GM23338 (cell line): ENCODE results near the gene GCG. TPM values are rescaled to one million over a fixed set of nuclear protein-coding genes. Genes with fewer than 3 reads are reported as not detected.

Experiments
- ATAC-seq: fragments of 200-7000 bp; cut with Tn5 transposase; 3 replicates; pipeline ENCODE4 v1.9.1; 2020
- DNase-seq: peaks from one replicate; pipeline ENCODE4 v3.0.0-alpha.2; 2015; ENCODE audit warnings: low spot score
- H2AFZ ChIP-seq: fragments of 200-600 bp; sonication (generic); 2 replicates; pipeline ENCODE4 v1.8.0; 2016; ENCODE audit warnings: antibody characterized with exemption, mild to moderate bottlenecking, moderate library complexity
- H3F3A ChIP-seq: fragments of 200-600 bp; sonication (generic); replicated peaks from 2 replicates; pipeline ENCODE4 v1.8.0; 2017; ENCODE audit warnings: antibody characterized with exemption, mixed run types, low read depth
- H3K27ac ChIP-seq: fragments of 200-600 bp; sonication (generic); 2 replicates; pipeline ENCODE4 v1.6.1; 2016; ENCODE audit warnings: low read depth
- H3K27me3 ChIP-seq: fragments of 200-600 bp; sonication (generic); 2 replicates; pipeline ENCODE4 v1.8.0; 2016; ENCODE audit warnings: mild to moderate bottlenecking, mixed run types, moderate library complexity; ENCODE audit not compliant: insufficient read depth
- H3K36me3 ChIP-seq: fragments of 200-600 bp; sonication (generic); 2 replicates; pipeline ENCODE4 v1.8.0; 2016; ENCODE audit warnings: mild to moderate bottlenecking; ENCODE audit not compliant: insufficient read depth
- H3K4me1 ChIP-seq: fragments of 200-600 bp; sonication (generic); 2 replicates; pipeline ENCODE4 v1.8.0; 2016; ENCODE audit warnings: mild to moderate bottlenecking, moderate library complexity; ENCODE audit not compliant: insufficient read depth
- H3K4me2 ChIP-seq: fragments of 200-600 bp; sonication (generic); 2 replicates; pipeline ENCODE4 v1.7.1; 2017; ENCODE audit warnings: mixed run types
- H3K4me3 ChIP-seq: fragments of 200-600 bp; sonication (generic); 2 replicates; pipeline ENCODE4 v1.6.1; 2016; ENCODE audit warnings: mixed run types
- H3K79me2 ChIP-seq: fragments of 200-600 bp; sonication (generic); replicated peaks from 2 replicates; pipeline ENCODE4 v1.8.0; 2017; ENCODE audit warnings: mild to moderate bottlenecking; ENCODE audit not compliant: insufficient read depth
- H3K9me2 ChIP-seq: fragments of 200-600 bp; sonication (generic); 2 replicates; pipeline ENCODE4 v1.8.0; 2017; ENCODE audit not compliant: insufficient read depth
- H4K20me1 ChIP-seq: fragments of 200-600 bp; sonication (generic); replicated peaks from 2 replicates; pipeline ENCODE4 v1.8.0; 2017; ENCODE audit warnings: mild to moderate bottlenecking; ENCODE audit not compliant: insufficient read depth
- H3K27ac Mint-ChIP-seq: 2 replicates; pipeline ENCODE4 v1.8.0; 2020; ENCODE audit warnings: inconsistent platforms, mild to moderate bottlenecking, moderate library complexity, mixed read lengths
- H3K27me3 Mint-ChIP-seq: 3 replicates; pipeline ENCODE4 v1.8.0; 2022; ENCODE audit warnings: low read depth, mild to moderate bottlenecking, moderate library complexity, mixed read lengths, inconsistent platforms; ENCODE audit not compliant: insufficient read depth, poor library complexity
- H3K36me3 Mint-ChIP-seq: 3 replicates; pipeline ENCODE4 v1.8.0; 2021; ENCODE audit warnings: low read depth, mild to moderate bottlenecking, inconsistent platforms, moderate library complexity, mixed read lengths
- H3K4me1 Mint-ChIP-seq: 3 replicates; pipeline ENCODE4 v1.8.0; 2020; ENCODE audit warnings: mild to moderate bottlenecking, inconsistent platforms, mixed read lengths
- H3K4me3 Mint-ChIP-seq: 3 replicates; pipeline ENCODE4 v1.8.0; 2021; ENCODE audit warnings: moderate library complexity, mild to moderate bottlenecking, inconsistent platforms, mixed read lengths
- H3K9me3 Mint-ChIP-seq: 3 replicates; pipeline ENCODE4 v1.8.0; 2020; ENCODE audit warnings: moderate library complexity, mild to moderate bottlenecking, inconsistent platforms, mixed read lengths
- CREB1 ChIP-seq: fragments of 250-450 bp; sonication (Bioruptor Pico); IDR thresholded peaks from 2 replicates; pipeline ENCODE4 v1.5.0; 2020; ENCODE audit warnings: low read depth, mild to moderate bottlenecking, moderate library complexity
- EZH2 ChIP-seq: fragments of 200-600 bp; sonication (generic); IDR thresholded peaks from one replicate; pipeline ENCODE4 v1.8.0; 2017; ENCODE audit warnings: antibody characterized with exemption, mild to moderate bottlenecking, low read depth; ENCODE audit not compliant: unreplicated experiment
- EZH2phosphoT487 ChIP-seq: fragments of 200-600 bp; sonication (generic); IDR thresholded peaks from one replicate; pipeline ENCODE4 v1.8.1; 2018; ENCODE audit warnings: antibody characterized with exemption; ENCODE audit not compliant: unreplicated experiment
- JUNB ChIP-seq: IDR thresholded peaks from one replicate; pipeline ENCODE4 v1.6.1; 2016; ENCODE audit warnings: antibody characterized with exemption; ENCODE audit not compliant: unreplicated experiment
- NANOG ChIP-seq: IDR thresholded peaks from 2 replicates; pipeline ENCODE4 v1.6.1; 2016; ENCODE audit warnings: antibody characterized with exemption, borderline replicate concordance
- POLR2AphosphoS5 ChIP-seq: IDR thresholded peaks from 2 replicates; pipeline ENCODE4 v1.6.1; 2016; ENCODE audit warnings: antibody characterized with exemption, low read depth
- STAT1 ChIP-seq: IDR thresholded peaks from one replicate; pipeline ENCODE4 v1.6.1; 2016; ENCODE audit warnings: antibody characterized with exemption; ENCODE audit not compliant: unreplicated experiment
- ZNF114 ChIP-seq: fragments of 250-450 bp; sonication (Bioruptor Pico); IDR thresholded peaks from 2 replicates; pipeline ENCODE4 v1.5.0; 2020; ENCODE audit warnings: mild to moderate bottlenecking, moderate library complexity
- ZNF331 ChIP-seq: fragments of 250-450 bp; sonication (Bioruptor Pico); IDR thresholded peaks from 2 replicates; pipeline ENCODE4 v1.5.0; 2020; ENCODE audit warnings: low read depth, mild to moderate bottlenecking, moderate library complexity
- long read RNA-seq: library from polyadenylated mRNA; unstranded; transcript quantifications from one replicate; pipeline ENCODE4 v2.0.0, GENCODE V29; 2020; ENCODE audit not compliant: unreplicated experiment
- polyA plus RNA-seq: library from polyadenylated mRNA; unstranded; fragments of >200 nt; fragmentation: Nextera tagmentation; extraction: Ambion mirVana; gene quantifications from 2 replicates; pipeline ENCODE4 v1.2.1, GENCODE V29; 2016
- total RNA-seq: library from RNA; depleted of rRNA; stranded (reverse); fragments of >200 nt; shearing (Covaris generic); gene quantifications from 2 replicates; pipeline ENCODE4 v1.2.3, GENCODE V29; 2014; rRNA removed
- TF ChIP-seq, protein P1 (sequence below), 2 experiments: fragments of 200-600 bp in 1 of 2; sonication (generic) in 1 of 2; conservative IDR thresholded peaks; 2 replicates each; pipeline versions ENCODE4 v1.5.1 to v1.6.1; 2016 to 2017; ENCODE audit warnings: antibody characterized with exemption in 2 of 2, low read depth in 2 of 2, mild to moderate bottlenecking in 2 of 2, moderate library complexity in 1 of 2
- TF ChIP-seq, protein P2 (sequence below): IDR thresholded peaks from one replicate; pipeline ENCODE4 v1.6.1; 2018; ENCODE audit warnings: antibody characterized with exemption; ENCODE audit not compliant: unreplicated experiment
- TF ChIP-seq, protein P3 (sequence below): fragments of 250-450 bp; sonication (Bioruptor Pico); IDR thresholded peaks from 2 replicates; pipeline ENCODE4 v1.5.0; 2020; ENCODE audit warnings: mild to moderate bottlenecking, moderate library complexity
- TF ChIP-seq, protein P4 (sequence below): IDR thresholded peaks from 2 replicates; pipeline ENCODE4 v1.6.1; 2016; ENCODE audit warnings: antibody characterized with exemption

Gene GCG
- not detected in 2 replicates for total RNA-seq
- not detected in 2 replicates for polyA plus RNA-seq
- long read RNA-seq: 0 reads

DNA sequence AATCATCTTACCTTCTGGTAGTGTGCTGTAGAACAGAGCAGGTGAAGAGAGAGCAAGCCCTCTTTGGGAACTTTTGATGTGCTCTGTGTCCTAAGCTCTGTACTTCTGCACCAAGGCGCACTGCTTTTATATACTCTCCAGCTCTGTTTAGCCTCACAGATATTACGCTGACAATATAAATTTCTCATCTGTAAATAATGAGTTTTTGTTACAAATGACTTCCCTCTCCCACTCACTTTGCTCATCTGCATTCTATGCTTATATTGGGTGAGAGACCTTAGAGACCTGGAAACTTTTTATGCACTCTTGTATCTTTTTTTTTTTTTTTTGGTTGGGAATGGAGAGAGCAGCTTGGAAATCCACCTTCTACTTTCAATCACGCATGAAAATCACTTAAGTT, at the start of gene GCG:
TSS of gene GCG (minus strand) at position 101 of the 400 bp plus-strand sequence. CDS start 3,069 bp downstream, outside the sequence.
- Histone ChIP-seq H3K9me2 (no peaks in the 10 kb centered on the region), H3K27me3 (no peaks in the 10 kb centered on the region), H3K4me1 (peaks cover 6% of the 10 kb centered on the region; the same call in 1 of the 2 replicates), H3K4me2 (no peak within 1 kb of the TSS), H4K20me1 (no peaks in the 10 kb centered on the region), H2AFZ (no peak within 1 kb of the TSS), H3F3A (no peaks in the 10 kb centered on the region), H3K36me3 (no peaks in the 10 kb centered on the region), H3K4me3 (no peak within 1 kb of the TSS), H3K27ac (no peak within 1 kb of the TSS), H3K79me2 (no peaks in the 10 kb centered on the region)
- H3K4me1 Mint-ChIP-seq: peaks cover 8% of the 10 kb centered on the region; the same call in 2 of the 3 replicates
- H3K36me3 Mint-ChIP-seq: no peaks in the 10 kb centered on the region
- H3K9me3 Mint-ChIP-seq: no peaks in the 10 kb centered on the region
- H3K27ac Mint-ChIP-seq: no peak within 1 kb of the TSS
- H3K27me3 Mint-ChIP-seq: no peaks in the 10 kb centered on the region
- H3K4me3 Mint-ChIP-seq: no peak within 1 kb of the TSS
- no peak for DNase-seq
- TF ChIP-seq, protein P1, sequence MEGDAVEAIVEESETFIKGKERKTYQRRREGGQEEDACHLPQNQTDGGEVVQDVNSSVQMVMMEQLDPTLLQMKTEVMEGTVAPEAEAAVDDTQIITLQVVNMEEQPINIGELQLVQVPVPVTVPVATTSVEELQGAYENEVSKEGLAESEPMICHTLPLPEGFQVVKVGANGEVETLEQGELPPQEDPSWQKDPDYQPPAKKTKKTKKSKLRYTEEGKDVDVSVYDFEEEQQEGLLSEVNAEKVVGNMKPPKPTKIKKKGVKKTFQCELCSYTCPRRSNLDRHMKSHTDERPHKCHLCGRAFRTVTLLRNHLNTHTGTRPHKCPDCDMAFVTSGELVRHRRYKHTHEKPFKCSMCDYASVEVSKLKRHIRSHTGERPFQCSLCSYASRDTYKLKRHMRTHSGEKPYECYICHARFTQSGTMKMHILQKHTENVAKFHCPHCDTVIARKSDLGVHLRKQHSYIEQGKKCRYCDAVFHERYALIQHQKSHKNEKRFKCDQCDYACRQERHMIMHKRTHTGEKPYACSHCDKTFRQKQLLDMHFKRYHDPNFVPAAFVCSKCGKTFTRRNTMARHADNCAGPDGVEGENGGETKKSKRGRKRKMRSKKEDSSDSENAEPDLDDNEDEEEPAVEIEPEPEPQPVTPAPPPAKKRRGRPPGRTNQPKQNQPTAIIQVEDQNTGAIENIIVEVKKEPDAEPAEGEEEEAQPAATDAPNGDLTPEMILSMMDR (conservative IDR thresholded peaks at IDR 0.05; ENCODE audit: low read depth in 2 of 2): no peak
- TF ChIP-seq EZH2phosphoT487 (no peak), POLR2AphosphoS5 (no peak), STAT1 (no peak), ZNF114 (CRISPR knock-in tag) (no peak), NANOG (no peak), JUNB (no peak), ZNF331 (CRISPR knock-in tag) (no peak), EZH2 (no peak), CREB1 (CRISPR knock-in tag) (no peak)
- TF ChIP-seq, protein P2, sequence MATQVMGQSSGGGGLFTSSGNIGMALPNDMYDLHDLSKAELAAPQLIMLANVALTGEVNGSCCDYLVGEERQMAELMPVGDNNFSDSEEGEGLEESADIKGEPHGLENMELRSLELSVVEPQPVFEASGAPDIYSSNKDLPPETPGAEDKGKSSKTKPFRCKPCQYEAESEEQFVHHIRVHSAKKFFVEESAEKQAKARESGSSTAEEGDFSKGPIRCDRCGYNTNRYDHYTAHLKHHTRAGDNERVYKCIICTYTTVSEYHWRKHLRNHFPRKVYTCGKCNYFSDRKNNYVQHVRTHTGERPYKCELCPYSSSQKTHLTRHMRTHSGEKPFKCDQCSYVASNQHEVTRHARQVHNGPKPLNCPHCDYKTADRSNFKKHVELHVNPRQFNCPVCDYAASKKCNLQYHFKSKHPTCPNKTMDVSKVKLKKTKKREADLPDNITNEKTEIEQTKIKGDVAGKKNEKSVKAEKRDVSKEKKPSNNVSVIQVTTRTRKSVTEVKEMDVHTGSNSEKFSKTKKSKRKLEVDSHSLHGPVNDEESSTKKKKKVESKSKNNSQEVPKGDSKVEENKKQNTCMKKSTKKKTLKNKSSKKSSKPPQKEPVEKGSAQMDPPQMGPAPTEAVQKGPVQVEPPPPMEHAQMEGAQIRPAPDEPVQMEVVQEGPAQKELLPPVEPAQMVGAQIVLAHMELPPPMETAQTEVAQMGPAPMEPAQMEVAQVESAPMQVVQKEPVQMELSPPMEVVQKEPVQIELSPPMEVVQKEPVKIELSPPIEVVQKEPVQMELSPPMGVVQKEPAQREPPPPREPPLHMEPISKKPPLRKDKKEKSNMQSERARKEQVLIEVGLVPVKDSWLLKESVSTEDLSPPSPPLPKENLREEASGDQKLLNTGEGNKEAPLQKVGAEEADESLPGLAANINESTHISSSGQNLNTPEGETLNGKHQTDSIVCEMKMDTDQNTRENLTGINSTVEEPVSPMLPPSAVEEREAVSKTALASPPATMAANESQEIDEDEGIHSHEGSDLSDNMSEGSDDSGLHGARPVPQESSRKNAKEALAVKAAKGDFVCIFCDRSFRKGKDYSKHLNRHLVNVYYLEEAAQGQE: no peak
- TF ChIP-seq, protein P3, sequence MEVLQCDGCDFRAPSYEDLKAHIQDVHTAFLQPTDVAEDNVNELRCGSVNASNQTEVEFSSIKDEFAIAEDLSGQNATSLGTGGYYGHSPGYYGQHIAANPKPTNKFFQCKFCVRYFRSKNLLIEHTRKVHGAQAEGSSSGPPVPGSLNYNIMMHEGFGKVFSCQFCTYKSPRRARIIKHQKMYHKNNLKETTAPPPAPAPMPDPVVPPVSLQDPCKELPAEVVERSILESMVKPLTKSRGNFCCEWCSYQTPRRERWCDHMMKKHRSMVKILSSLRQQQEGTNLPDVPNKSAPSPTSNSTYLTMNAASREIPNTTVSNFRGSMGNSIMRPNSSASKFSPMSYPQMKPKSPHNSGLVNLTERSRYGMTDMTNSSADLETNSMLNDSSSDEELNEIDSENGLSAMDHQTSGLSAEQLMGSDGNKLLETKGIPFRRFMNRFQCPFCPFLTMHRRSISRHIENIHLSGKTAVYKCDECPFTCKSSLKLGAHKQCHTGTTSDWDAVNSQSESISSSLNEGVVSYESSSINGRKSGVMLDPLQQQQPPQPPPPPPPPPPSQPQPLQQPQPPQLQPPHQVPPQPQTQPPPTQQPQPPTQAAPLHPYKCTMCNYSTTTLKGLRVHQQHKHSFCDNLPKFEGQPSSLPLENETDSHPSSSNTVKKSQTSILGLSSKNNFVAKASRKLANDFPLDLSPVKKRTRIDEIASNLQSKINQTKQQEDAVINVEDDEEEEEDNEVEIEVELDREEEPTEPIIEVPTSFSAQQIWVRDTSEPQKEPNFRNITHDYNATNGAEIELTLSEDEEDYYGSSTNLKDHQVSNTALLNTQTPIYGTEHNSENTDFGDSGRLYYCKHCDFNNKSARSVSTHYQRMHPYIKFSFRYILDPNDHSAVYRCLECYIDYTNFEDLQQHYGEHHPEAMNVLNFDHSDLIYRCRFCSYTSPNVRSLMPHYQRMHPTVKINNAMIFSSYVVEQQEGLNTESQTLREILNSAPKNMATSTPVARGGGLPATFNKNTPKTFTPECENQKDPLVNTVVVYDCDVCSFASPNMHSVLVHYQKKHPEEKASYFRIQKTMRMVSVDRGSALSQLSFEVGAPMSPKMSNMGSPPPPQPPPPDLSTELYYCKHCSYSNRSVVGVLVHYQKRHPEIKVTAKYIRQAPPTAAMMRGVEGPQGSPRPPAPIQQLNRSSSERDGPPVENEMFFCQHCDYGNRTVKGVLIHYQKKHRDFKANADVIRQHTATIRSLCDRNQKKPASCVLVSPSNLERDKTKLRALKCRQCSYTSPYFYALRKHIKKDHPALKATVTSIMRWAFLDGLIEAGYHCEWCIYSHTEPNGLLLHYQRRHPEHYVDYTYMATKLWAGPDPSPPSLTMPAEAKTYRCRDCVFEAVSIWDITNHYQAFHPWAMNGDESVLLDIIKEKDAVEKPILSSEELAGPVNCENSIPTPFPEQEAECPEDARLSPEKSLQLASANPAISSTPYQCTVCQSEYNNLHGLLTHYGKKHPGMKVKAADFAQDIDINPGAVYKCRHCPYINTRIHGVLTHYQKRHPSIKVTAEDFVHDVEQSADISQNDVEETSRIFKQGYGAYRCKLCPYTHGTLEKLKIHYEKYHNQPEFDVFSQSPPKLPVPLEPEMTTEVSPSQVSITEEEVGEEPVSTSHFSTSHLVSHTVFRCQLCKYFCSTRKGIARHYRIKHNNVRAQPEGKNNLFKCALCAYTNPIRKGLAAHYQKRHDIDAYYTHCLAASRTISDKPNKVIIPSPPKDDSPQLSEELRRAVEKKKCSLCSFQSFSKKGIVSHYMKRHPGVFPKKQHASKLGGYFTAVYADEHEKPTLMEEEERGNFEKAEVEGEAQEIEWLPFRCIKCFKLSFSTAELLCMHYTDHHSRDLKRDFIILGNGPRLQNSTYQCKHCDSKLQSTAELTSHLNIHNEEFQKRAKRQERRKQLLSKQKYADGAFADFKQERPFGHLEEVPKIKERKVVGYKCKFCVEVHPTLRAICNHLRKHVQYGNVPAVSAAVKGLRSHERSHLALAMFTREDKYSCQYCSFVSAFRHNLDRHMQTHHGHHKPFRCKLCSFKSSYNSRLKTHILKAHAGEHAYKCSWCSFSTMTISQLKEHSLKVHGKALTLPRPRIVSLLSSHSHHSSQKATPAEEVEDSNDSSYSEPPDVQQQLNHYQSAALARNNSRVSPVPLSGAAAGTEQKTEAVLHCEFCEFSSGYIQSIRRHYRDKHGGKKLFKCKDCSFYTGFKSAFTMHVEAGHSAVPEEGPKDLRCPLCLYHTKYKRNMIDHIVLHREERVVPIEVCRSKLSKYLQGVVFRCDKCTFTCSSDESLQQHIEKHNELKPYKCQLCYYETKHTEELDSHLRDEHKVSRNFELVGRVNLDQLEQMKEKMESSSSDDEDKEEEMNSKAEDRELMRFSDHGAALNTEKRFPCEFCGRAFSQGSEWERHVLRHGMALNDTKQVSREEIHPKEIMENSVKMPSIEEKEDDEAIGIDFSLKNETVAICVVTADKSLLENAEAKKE: no peak
- TF ChIP-seq, protein P4, sequence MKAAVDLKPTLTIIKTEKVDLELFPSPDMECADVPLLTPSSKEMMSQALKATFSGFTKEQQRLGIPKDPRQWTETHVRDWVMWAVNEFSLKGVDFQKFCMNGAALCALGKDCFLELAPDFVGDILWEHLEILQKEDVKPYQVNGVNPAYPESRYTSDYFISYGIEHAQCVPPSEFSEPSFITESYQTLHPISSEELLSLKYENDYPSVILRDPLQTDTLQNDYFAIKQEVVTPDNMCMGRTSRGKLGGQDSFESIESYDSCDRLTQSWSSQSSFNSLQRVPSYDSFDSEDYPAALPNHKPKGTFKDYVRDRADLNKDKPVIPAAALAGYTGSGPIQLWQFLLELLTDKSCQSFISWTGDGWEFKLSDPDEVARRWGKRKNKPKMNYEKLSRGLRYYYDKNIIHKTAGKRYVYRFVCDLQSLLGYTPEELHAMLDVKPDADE: no peak
- ATAC-seq: no peak
